HepG2 (cell line): ENCODE data around the gene ABHD12. TPM values are rescaled to one million over a fixed set of nuclear protein-coding genes. Genes with fewer than 3 reads are reported as not detected.

Experiments
- ATAC-seq: fragments of 200-7000 bp; cut with Tn5 transposase; 3 replicates; pipeline ENCODE4 v1.9.1; 2020; ENCODE audit warnings: mild to moderate bottlenecking, moderate library complexity
- BruUV-seq: library from RNA; stranded (reverse); fragments of 400-500 nt; replicated peaks from 2 replicates; lab custom pipeline; 2021; lab: Mats Ljungman, UMichigan
- CTCF ChIA-PET: fragments of 300-600 bp; formaldehyde crosslinking; extraction: SDS; loops from one replicate; lab custom pipeline; 2021; ENCODE audit warnings: low total read pairs, inconsistent platforms, low intra/inter-chr PET ratio; lab: Yijun Ruan, JAX
- POLR2A ChIA-PET: fragments of 350-600 bp; sonication (Branson Sonifier 250); formaldehyde crosslinking; loops from one replicate; lab custom pipeline; 2020; ENCODE audit warnings: antibody characterized with exemption, inconsistent platforms; lab: Yijun Ruan, JAX
- DNase-seq: peaks from one replicate; pipeline ENCODE4 v3.0.0-alpha.2; 2015; ENCODE audit warnings: low spot score
- FAIRE-seq: peaks from 3 replicates; lab custom pipeline; 2011; peaks lifted over from hg19 to GRCh38; lab: Jason Lieb, UNC
- H2AFZ ChIP-seq: one replicate; pipeline ENCODE4 v1.6.1; 2011; ENCODE audit warnings: low read length, inconsistent platforms
- H3K27ac ChIP-seq: fragments of 300-600 bp; 3 replicates; pipeline ENCODE4 v1.8.0; 2011; ENCODE audit warnings: mixed run types, mild to moderate bottlenecking, mixed read lengths, low read length, inconsistent platforms; ENCODE audit not compliant: insufficient read depth; ENCODE audit errors: extremely low read length
- H3K27me3 ChIP-seq, 2 experiments: fragments of 200-600 bp in 1 of 2; 2 replicates in 1 of 2; 3 replicates in 1 of 2; pipeline versions ENCODE4 v1.6.0 to v1.8.0; 2011; ENCODE audit warnings: low read length in 2 of 2, mild to moderate bottlenecking in 2 of 2, moderate library complexity in 2 of 2, inconsistent platforms in 1 of 2; ENCODE audit not compliant: insufficient read depth in 2 of 2, control insufficient read depth in 1 of 2
- H3K36me3 ChIP-seq, 2 experiments: fragments of 200-600 bp in 1 of 2; replicated peaks in 1 of 2; 2 replicates in 1 of 2; 3 replicates in 1 of 2; pipeline versions ENCODE4 v1.5.1 to v1.8.0; 2011; ENCODE audit warnings: low read length in 2 of 2, inconsistent platforms in 1 of 2; ENCODE audit not compliant: insufficient read depth in 2 of 2, control insufficient read depth in 1 of 2
- H3K4me1 ChIP-seq: 2 replicates; pipeline ENCODE4 v1.5.1; 2012; ENCODE audit warnings: low read length, inconsistent platforms; ENCODE audit not compliant: insufficient read depth
- H3K4me2 ChIP-seq: 2 replicates; pipeline ENCODE4 v1.6.0; 2011; ENCODE audit warnings: low read depth, low read length, inconsistent platforms
- H3K4me3 ChIP-seq, 3 experiments: fragments of 200-600 bp in 1 of 3; sonication (generic), shearing (Covaris generic) in 1 of 3; replicated peaks in 1 of 3; 2 replicates each; pipeline ENCODE4 v1.5.1; 2011 to 2016; ENCODE audit warnings: low read length in 3 of 3, inconsistent platforms in 2 of 3, low read depth in 2 of 3, mild to moderate bottlenecking in 2 of 3, control low read depth in 1 of 3, mixed read lengths in 1 of 3; ENCODE audit not compliant: insufficient read depth in 1 of 3
- H3K79me2 ChIP-seq: one replicate; pipeline ENCODE4 v1.6.1; 2011; ENCODE audit warnings: low read length, inconsistent platforms; ENCODE audit not compliant: insufficient read depth
- H3K9ac ChIP-seq: 2 replicates; pipeline ENCODE4 v1.6.0; 2011; ENCODE audit warnings: mild to moderate bottlenecking, low read depth, low read length, inconsistent platforms; ENCODE audit not compliant: insufficient read depth
- H3K9me3 ChIP-seq: 2 replicates; pipeline ENCODE4 v1.5.1; 2012; ENCODE audit warnings: mild to moderate bottlenecking, low read length
- H4K20me1 ChIP-seq: 2 replicates; pipeline ENCODE4 v1.6.0; 2011; ENCODE audit warnings: inconsistent platforms, mild to moderate bottlenecking, low read length, moderate library complexity; ENCODE audit not compliant: insufficient read depth
- CSRNP1 ChIP-seq: sonication (generic); formaldehyde crosslinking; IDR thresholded peaks from 2 replicates; pipeline ENCODE4 v1.8.1; 2023; ENCODE audit warnings: mild to moderate bottlenecking, missing genetic modification reagents
- ZNF318 ChIP-seq: sonication (generic); formaldehyde crosslinking; IDR thresholded peaks from 2 replicates; pipeline ENCODE4 v1.4.0; 2020; ENCODE audit warnings: mild to moderate bottlenecking, missing genetic modification reagents
- ZNF782 ChIP-seq: sonication (generic); formaldehyde crosslinking; IDR thresholded peaks from 2 replicates; pipeline ENCODE4 v1.4.0; 2020; ENCODE audit warnings: missing genetic modification reagents, mild to moderate bottlenecking, borderline replicate concordance
- WGBS: methylation state at CpG from one replicate; pipeline ENCODE4 v1.1.6; 2017; ENCODE audit warnings: low lambda C conversion rate; 5-methylcytosine and 5-hydroxymethylcytosine counted together
- in situ Hi-C: cut with HindIII; loops from 2 replicates; pipeline ENCODE4 v1.10.0; 2017; ENCODE audit warnings: low pct_unique_long_range_greater_than_20kb; ENCODE audit not compliant: extremely low pct_ligation_motif_present
- intact Hi-C: fragments of 100-400 bp; cut with micrococcal nuclease; formaldehyde crosslinking; loops from one replicate; pipeline ENCODE4 v1.10.0; 2022; ENCODE audit not compliant: unreplicated experiment
- polyA plus RNA-seq, 8 experiments: library from polyadenylated mRNA; depleted of rRNA in 3 of 8; stranded (reverse) in 7 of 8; unstranded in 1 of 8; fragments of >200 nt; fragmentation: Illumina TruSeq in 4 of 8; extraction: Trizol in 4 of 8; gene quantifications; 2 replicates each; pipeline versions ENCODE4 v1.2.1 to v1.2.3, GENCODE V29; 2011 to 2016; ENCODE audit warnings: low read depth in 4 of 8, missing spikeins in 1 of 8, mixed read lengths in 1 of 8; ENCODE audit not compliant: insufficient read depth in 1 of 8
- total RNA-seq, 5 experiments: library from RNA; depleted of rRNA; stranded (reverse); fragments of >200 nt; fragmentation: Illumina TruSeq; extraction: Trizol; gene quantifications; 2 replicates each; pipeline ENCODE4 v1.2.3, GENCODE V29; 2016; ENCODE audit warnings: low read depth in 1 of 5
- TF ChIP-seq, protein P1 (sequence below): sonication (generic); formaldehyde crosslinking; IDR thresholded peaks from 2 replicates; pipeline ENCODE4 v1.5.0; 2020; ENCODE audit warnings: missing genetic modification reagents, mild to moderate bottlenecking, borderline replicate concordance
- TF ChIP-seq, protein P2 (sequence below): sonication (generic); formaldehyde crosslinking; IDR thresholded peaks from 2 replicates; pipeline ENCODE4 v1.8.0; 2023; ENCODE audit warnings: mild to moderate bottlenecking, missing genetic modification reagents

The ABHD12 gene
- total and polyA plus RNA-seq, 2 of the 13 experiments (the other 11 are each of a cell fraction or from before 2014, with no cell fraction given), result 23.5 to 72.1 TPM

DNA sequence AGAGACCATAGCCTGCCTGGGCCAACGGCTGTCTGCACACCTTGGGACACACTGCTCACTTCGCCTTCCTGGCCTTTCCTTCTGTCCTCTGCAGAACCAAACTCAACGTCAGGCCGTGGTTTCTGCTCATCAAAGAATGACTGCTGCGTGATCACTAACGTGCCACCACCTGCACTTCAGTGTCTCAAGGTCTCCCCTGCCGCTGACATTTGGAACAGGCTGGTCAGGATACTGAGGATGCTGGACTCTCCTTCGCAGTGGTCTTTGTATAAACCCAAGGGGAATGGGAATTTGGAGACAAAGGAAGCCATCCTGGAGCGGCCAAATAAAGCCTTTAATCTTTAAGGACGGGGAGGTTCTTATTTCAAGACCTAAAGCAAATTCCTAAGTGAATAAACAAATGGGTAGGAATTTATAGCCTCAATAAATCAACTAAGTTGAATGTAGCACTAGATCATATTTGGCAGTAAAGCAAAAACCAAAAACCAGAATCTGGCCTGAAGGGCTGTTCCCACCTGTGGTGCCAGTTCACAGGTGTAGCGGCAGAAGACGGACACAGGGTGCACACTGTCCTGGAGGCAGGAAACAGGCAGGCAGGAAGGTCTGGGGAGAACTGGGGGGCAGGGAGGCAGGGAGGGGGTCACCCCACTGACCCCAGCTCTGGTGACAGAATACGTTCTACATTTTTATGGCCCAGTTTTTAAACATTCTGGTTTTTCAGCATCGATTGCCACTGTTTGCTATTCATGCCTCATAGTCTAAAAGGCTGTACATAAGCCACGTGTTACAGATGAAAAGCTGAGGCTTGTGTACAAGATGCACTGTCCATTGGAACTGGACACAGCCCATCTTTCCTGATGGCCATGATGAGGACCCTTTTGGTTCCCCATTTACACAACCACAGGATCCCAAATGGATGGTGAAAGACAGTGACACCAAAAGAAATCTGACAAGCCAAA lies 36.6 kb downstream of the ABHD12 start:
- no TSS peak for BruUV-seq
- H3K27ac ChIP-seq, result no peak overlapping the region
- in situ Hi-C loops, result no loop called here

More for the DNA sequence above, 36.6 kb downstream of the ABHD12 start:
- no peaks in the 10 kb centered on the region for H3K9me3 ChIP-seq
- H3K79me2 ChIP-seq, result peaks cover 27% of the 10 kb centered on the region
- intact Hi-C loops, result no loop called here
- H2AFZ ChIP-seq, result no peak overlapping the region
- POLR2A ChIA-PET, result interaction anchor here (0.9 to 1.3 kb wide), 2 partner anchors 25 to 43 kb away, joined by 3 to 4 read pairs; no protein-coding TSS in a partner anchor
- TF ChIP-seq, protein P1, sequence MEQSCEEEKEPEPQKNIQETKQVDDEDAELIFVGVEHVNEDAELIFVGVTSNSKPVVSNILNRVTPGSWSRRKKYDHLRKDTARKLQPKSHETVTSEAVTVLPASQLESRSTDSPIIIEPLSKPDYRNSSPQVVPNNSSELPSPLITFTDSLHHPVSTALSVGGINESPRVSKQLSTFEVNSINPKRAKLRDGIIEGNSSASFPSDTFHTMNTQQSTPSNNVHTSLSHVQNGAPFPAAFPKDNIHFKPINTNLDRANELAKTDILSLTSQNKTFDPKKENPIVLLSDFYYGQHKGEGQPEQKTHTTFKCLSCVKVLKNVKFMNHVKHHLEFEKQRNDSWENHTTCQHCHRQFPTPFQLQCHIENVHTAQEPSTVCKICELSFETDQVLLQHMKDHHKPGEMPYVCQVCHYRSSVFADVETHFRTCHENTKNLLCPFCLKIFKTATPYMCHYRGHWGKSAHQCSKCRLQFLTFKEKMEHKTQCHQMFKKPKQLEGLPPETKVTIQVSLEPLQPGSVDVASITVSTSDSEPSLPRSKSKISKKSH (CRISPR knock-in tag), result 0 out of 2 replicates have a peak, but pooled peaks have one; percentile 46
- TF ChIP-seq ZNF782 (CRISPR knock-in tag), result no peak
- no peak for TF ChIP-seq CSRNP1
- peak; percentile 83; the same call in 1 of the 2 replicates for TF ChIP-seq ZNF318 (CRISPR knock-in tag)
- TF ChIP-seq, protein P2, sequence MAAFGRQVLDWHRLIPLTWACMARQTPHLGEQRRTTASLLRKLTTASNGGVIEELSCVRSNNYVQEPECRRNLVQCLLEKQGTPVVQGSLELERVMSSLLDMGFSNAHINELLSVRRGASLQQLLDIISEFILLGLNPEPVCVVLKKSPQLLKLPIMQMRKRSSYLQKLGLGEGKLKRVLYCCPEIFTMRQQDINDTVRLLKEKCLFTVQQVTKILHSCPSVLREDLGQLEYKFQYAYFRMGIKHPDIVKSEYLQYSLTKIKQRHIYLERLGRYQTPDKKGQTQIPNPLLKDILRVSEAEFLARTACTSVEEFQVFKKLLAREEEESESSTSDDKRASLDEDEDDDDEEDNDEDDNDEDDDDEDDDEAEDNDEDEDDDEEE, result no peak
- DNase-seq (no peak), ATAC-seq (no peak; the same call in 2 of the 3 replicates), FAIRE-seq (no peak)
- H3K4me2 ChIP-seq, result no peak overlapping the region
- peaks cover 8% of the 10 kb centered on the region; the same call in 1 of the 2 replicates for H3K4me1 ChIP-seq
- no peaks in the 10 kb centered on the region for H3K27me3 ChIP-seq
- no peak overlapping the region for H3K4me3 ChIP-seq
- CTCF ChIA-PET, result no interaction called here
- H3K36me3 ChIP-seq, result no peaks in the 10 kb centered on the region; a peak in 1 of 5 replicates
- WGBS, result 92% methylated on average over 15 of the region's 15 CpGs
- H4K20me1 ChIP-seq, result no peaks in the 10 kb centered on the region
- H3K9ac ChIP-seq, result no peak overlapping the region
